SKM-1 (cell line): ENCODE measurements around the gene RFPL4A.

Source experiments
- DNase-seq: peaks from one replicate; lab custom pipeline; 2025; ENCODE audit not compliant: unreplicated experiment; lab: John Stamatoyannopoulos, UW

Gene RFPL4A

GRCh38 chr19:55801416-55801815 is 42.5 kb downstream of the RFPL4A start:
- DNase-seq, result no peak

- no peak for DNase-seq
These were observed 43.4 kb downstream of the RFPL4A start for GRCh38 chr19:55802281-55802680.

- DNase-seq, result no peak
These were observed 50.6 kb downstream of the RFPL4A start for GRCh38 chr19:55809381-55810058.

GRCh38 chr19:55811340-55811739 is 52.4 kb downstream of the RFPL4A start:
- no peak for DNase-seq

GRCh38 chr19:55812449-55812848 is 53.6 kb downstream of the RFPL4A start:
- no peak for DNase-seq
